Lower leg skin (tissue), 3 donors: Measurements from ENCODE around the gene KDM3B.

Source experiments
- CTCF ChIP-seq, 3 donors: fragments of 450-650 bp; IDR thresholded peaks; one replicate each; pipeline ENCODE4 v1.5.1; 2016; ENCODE audit warnings: antibody characterized with exemption in 3 of 3, mild to moderate bottlenecking in 3 of 3, moderate library complexity in 2 of 3
- POLR2A ChIP-seq, 2 donors: fragments of 450-650 bp; IDR thresholded peaks; one replicate each; pipeline ENCODE4 v1.6.1; 2016 to 2017; ENCODE audit warnings: antibody characterized with exemption in 2 of 2, mild to moderate bottlenecking in 1 of 2, moderate library complexity in 1 of 2

GRCh38 chr5:138439477-138440158 lies 87.1 kb downstream of the KDM3B start:
- TF ChIP-seq CTCF (IDR thresholded peaks at IDR 0.05): no peak
- no peak for TF ChIP-seq POLR2A (IDR thresholded peaks at IDR 0.05)
